Stimulated activated CD8-positive, alpha-beta memory T cell treated with anti-CD3 and anti-CD28 coated beads, Interleukin-7, amount 100 ng/mL, for 4 hours (primary cell): ENCODE data around the gene SPAG16.
"Not testable (repeated sequence)": the region's sequence is repeated elsewhere in the genome, so short reads cannot be mapped to it uniquely, and the experiment has no call there.

ENCODE experiments used
- DNase-seq, 2 donors: peaks; one replicate each; pipeline ENCODE4 v3.0.0-alpha.2; 2020; ENCODE audit warnings: low read depth in 2 of 2

The SPAG16 gene

GRCh38 chr2:213408426-213409070, 124.3 kb downstream of the SPAG16 start:
- not testable (repeated sequence) for DNase-seq

- DNase-seq = not testable (repeated sequence)
These were observed 126.4 kb downstream of the SPAG16 start for GRCh38 chr2:213410687-213411086.

DNA sequence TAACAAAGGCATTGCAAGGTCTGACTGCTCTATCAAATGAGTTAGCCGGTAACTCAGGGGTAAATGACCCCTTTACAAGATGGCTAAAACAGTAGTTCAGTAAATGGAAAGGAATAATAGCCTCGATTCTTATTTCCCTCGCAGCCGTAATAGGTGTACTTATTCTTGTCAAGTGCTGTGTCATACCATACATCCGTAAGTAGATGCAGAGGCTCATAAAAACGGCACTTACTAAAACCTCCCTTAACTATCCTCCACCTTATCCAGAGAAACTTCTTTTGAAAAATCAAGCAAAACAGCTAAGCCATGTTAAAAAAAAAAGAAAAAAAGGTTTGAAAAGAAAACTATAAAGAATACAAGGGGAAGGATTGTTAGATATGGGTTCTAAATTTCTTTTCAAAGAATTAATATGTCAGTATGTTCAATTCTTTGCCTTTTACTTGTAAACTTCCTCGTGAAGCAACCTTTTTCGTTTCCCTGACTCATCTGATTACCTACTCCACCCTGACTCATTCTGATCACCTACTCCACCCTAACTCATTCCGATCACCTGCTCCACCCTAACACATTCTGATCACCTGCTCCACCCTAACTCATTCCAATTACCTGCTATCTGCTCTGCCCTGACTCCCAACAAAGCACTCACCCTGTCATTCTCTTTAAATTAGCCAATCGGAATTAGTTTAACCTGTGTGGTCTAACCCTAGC, 127.5 kb downstream of the SPAG16 start:
- no peak for DNase-seq

DNA sequence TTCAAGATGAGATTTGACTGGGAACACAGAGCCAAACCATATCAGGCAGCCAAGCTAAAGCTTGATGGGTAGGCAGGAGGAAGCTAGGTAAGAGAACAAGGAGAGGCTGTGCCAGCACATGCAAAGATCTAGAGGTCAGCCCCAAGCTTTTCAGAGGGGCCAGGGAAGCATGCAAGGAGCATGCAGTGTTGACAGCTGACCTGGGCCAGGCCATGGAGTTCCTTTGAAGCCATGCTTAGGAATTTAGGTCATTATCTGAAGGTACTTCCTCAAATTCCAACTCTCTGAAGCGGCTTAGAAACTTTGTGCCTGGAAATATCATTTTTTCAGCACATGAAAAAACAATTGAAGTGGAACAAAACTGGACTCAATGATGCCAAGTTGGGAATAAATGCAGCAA, 130.8 kb downstream of the SPAG16 start:
- DNase-seq = no peak

DNA sequence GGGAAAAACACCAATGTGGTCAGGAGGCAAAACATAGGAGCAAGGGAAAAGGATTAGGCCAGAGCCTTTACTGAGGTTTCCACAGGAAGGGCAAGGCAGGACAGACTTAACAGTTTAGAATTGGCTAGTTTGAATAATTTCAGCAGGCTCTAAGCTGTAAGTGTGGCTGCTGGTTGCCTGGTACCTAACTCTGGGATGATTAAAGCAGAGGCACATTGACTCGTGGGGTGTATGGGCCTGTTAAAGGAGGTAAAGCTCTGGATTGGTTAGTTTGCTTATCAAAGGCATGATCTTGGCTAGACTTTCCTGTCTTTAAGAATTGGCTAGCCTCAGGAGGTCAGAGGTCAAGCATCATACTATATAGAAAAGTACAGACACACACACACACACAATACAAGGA, 132.6 kb downstream of the SPAG16 start:
- DNase-seq = no peak

GRCh38 chr2:213419980-213420379, 135.7 kb downstream of the SPAG16 start:
- DNase-seq = no peak

GRCh38 chr2:213420828-213421385, 136.6 kb downstream of the SPAG16 start:
- no peak for DNase-seq

GRCh38 chr2:213422211-213422610, 137.9 kb downstream of the SPAG16 start:
- no peak for DNase-seq

DNA sequence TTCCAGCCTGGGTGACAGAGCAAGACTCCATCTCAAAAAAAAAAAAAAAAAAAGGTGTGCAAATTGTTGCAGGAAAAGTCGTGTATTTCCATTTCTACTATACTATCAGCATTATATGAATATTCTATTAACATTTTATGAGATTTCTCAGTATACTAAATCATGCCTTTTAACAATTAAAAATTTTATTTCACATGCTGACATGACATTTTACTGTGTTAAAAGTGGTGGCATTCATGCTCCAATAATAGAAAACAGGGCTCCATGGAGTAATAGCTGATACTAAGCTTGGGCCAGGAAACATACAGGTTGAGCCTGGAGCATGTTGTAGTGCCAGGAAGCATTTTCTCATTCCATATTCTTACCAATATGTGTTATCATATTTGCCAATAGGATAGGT, 141.4 kb downstream of the SPAG16 start:
- DNase-seq = no peak

- no peak for DNase-seq
These were observed 145.3 kb downstream of the SPAG16 start for GRCh38 chr2:213429516-213429915.

GRCh38 chr2:213443921-213444320, 159.7 kb downstream of the SPAG16 start:
- no peak for DNase-seq

DNA sequence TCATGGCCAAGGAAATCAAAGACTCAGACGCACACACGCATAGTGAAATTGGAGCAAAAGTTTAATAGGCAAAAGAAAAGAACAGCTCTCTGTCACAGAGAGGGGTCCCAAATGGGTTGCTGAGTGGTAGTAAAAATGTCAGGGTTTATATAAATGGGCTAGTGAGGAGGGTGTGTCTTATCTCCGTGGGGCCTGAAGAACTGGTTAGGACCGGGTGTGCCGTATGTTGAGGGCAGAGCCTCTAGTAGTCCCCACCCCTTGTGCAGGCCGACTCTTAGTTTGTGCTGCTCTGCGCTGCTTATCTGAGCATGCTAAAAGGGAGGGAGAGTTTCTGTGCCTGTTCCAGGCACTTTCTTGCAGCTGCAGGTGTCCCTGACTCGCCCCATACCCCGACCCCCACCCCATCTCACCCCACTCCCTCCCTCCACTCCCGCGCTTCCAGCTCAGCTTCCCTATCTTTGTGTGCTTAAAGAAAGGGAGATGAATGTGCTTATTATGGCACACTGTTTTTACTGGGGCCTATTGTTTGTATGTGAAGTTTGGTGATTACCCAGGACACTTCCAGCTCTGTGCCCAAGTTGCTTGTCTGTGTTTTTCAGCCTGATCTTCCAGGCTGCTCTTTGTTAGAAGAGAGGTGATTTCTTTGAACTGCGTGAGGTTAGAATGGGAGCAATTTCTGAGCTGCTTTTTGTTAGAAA, 167.4 kb downstream of the SPAG16 start:
- DNase-seq = no peak

DNA sequence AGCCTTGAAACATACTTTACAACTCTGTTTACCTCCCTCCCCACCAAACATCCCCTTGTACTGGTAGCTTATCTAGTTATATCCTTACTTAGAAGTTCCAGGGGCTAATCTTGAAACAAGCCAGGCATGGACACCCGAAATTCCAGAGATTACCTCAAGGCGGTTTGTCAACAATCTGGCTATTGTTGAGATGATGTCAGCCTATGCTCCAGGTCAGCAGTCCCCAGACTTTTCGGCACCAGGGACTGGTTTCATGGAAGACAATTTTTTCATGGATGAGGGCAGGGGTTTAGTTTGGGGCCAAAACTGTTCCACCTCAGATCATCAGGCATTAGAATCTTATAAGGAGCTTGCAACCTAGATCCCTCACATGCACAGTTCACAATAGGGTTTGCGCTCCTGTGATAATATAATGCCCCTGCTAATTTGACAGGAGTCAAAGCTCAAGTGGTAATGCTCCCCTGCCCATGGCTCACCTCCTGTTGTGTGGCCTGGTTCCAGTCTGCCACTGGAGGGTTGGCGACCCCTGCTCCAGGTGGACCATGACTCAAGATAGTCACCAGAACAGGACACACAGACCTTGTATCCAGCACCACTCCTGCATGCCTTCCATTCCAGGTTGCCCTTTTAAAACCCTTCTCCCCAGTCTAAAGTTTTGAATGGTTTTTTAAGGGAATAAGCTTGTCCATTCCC, 171.2 kb downstream of the SPAG16 start:
- no peak for DNase-seq

DNA sequence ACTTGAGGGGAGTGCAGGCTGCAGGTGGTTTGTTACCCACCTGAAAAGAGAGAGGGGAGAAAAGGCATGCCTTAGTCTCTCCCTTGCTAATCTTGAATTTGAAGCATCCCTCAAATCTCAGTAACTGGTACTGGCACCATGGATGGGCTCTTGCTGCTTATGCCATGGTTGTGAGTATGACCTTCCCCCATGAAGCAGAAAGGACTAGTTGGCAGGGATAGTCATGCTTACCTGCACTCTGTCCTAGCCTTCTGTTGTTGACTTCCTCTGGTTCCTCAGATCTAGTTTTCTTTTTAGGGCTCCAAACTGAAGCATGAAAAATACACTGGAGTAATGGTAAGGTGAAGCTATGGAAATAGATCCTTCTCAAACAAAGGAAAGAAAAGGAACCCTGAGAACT, 191.2 kb downstream of the SPAG16 start:
- no peak for DNase-seq

GRCh38 chr2:213476641-213477040, 192.4 kb downstream of the SPAG16 start:
- DNase-seq = no peak

GRCh38 chr2:213490087-213490486, 205.8 kb downstream of the SPAG16 start:
- DNase-seq = no peak

GRCh38 chr2:213491376-213491775, 207.1 kb downstream of the SPAG16 start:
- DNase-seq = no peak

DNA sequence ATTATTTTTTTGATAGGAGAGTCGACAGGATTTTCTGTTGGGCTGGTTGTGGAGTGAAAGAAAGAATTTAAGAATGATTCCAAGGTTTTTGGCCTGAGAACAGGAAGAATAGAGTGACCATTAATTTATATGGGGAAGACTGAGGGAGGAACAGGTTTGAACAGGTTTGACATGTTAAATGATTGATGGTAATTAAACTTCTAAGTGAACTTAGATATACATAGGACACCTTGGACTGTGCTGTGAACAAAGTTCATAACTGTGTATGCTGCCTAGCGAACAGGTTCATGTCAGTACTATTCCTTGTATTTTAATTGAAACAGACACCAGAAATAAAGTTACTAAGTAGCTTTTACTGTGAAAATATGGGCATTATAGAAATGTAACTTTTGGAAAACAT, 212.0 kb downstream of the SPAG16 start:
- DNase-seq = no peak

DNA sequence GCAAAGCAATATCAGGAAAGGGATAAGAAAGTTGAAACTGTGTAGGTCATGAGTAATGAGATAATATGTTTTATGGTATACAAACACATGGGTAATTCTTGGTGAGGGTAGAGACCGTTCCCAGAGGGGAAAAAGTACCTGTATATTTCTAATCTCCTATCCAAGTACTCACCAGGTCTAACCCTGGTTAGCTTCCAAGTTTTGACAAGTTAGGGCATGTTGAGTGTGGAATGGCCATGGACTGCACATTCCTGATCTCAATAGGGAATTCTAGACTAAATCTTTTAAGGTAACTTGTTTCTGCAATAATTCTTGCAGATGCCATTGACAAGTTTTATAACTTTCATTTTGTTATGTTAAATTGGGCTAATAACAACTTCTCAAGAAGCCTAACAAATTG, 216.6 kb downstream of the SPAG16 start:
- no peak for DNase-seq

- no peak for DNase-seq
These were observed 239.9 kb downstream of the SPAG16 start for GRCh38 chr2:213524164-213524563.

DNA sequence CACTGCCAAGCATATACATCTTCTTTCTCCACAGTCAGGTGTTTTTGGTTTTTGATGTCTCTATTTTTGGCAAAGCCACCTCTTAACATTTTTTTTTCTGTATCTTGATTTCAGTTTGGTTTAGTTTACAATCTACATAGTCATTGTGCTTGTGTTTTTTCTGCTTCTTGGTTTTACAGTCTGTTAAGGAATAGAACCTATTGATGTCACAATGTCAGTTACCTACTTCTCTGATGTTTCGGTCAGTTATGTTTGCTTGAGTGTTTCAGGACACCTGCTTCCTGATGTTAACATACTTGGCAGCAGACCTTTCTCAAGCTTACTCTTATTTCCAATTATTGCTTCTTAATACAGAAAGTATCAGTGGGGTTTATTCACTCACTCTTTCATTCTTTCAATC, 253.3 kb downstream of the SPAG16 start:
- no peak for DNase-seq

- DNase-seq = no peak
These were observed 260.7 kb downstream of the SPAG16 start for GRCh38 chr2:213544940-213545339.
